Uterus (tissue), 4 donors: Measurements from ENCODE around the gene QRICH2. TPM values are rescaled to one million over a fixed set of nuclear protein-coding genes. Genes with fewer than 3 reads are reported as not detected.

Experiments used
- DNase-seq, 2 donors: peaks; one replicate each; pipeline ENCODE4 v3.0.0-alpha.2; 2019 to 2020
- H3K27ac ChIP-seq, 2 donors: fragments of 200-600 bp; sonication (generic); 1 replicate in 1 of 2; 2 replicates in 1 of 2; pipeline ENCODE4 v1.5.1; 2016 to 2018
- H3K27me3 ChIP-seq, 2 donors: fragments of 200-600 bp; sonication (generic); one replicate each; pipeline ENCODE4 v1.5.1; 2018 to 2019; ENCODE audit warnings: control low read depth in 1 of 2
- H3K36me3 ChIP-seq, 2 donors: fragments of 200-600 bp; sonication (generic); one replicate each; pipeline ENCODE4 v1.5.1; 2019; ENCODE audit warnings: control low read depth in 1 of 2
- H3K4me1 ChIP-seq, 2 donors: fragments of 200-600 bp; sonication (generic); one replicate each; pipeline ENCODE4 v1.5.1; 2018 to 2019; ENCODE audit warnings: control low read depth in 1 of 2
- H3K4me3 ChIP-seq, 2 donors: fragments of 200-600 bp; sonication (generic); 1 replicate in 1 of 2; 2 replicates in 1 of 2; pipeline ENCODE4 v1.5.1; 2018 to 2019; ENCODE audit warnings: mild to moderate bottlenecking in 1 of 2
- H3K9me3 ChIP-seq, 2 donors: fragments of 200-600 bp; sonication (generic); one replicate each; pipeline ENCODE4 v1.5.1; 2019; ENCODE audit warnings: control low read depth in 1 of 2
- CTCF ChIP-seq, 4 experiments: fragments of 200-600 bp in 2 of 4; fragments of 450-650 bp in 2 of 4; sonication (generic) in 2 of 4; IDR thresholded peaks; one replicate each; pipeline ENCODE4 v1.5.1; 2016 to 2019; ENCODE audit warnings: antibody characterized with exemption in 4 of 4, mild to moderate bottlenecking in 2 of 4, moderate library complexity in 1 of 4
- POLR2A ChIP-seq, 2 donors: fragments of 450-650 bp; IDR thresholded peaks; one replicate each; pipeline ENCODE4 v1.6.1; 2016; ENCODE audit warnings: antibody characterized with exemption in 2 of 2, mild to moderate bottlenecking in 1 of 2, moderate library complexity in 1 of 2
- intact Hi-C: fragments of 100-400 bp; cut with DNase I; formaldehyde crosslinking; loops from one replicate; pipeline ENCODE4 v1.15.1; 2023; ENCODE audit warnings: low total_unique reads
- total RNA-seq, 4 donors: library from RNA; depleted of rRNA in 3 of 4; stranded (reverse); fragments of >200 nt in 3 of 4; gene quantifications; one replicate each; pipeline versions ENCODE4 v1.1.0 to v1.2.4, GENCODE V29; 2014 to 2023
- donor health status: DM: yes; HTN: yes; CAD: no.

QRICH2 gene
- total RNA-seq, 4 donors from 2014 or later: under 0.01 to 7.2 (median 4.4) TPM

- no peak for TF ChIP-seq POLR2A (IDR thresholded peaks at IDR 0.05)
- no peak overlapping the region for H3K27ac ChIP-seq
- H3K4me1 ChIP-seq: no peaks in the 10 kb centered on the region
- H3K27me3 ChIP-seq: no peaks in the 10 kb centered on the region
- DNase-seq: no peak
- H3K36me3 ChIP-seq: no peaks in the 10 kb centered on the region
- H3K4me3 ChIP-seq: no peak overlapping the region
- no peaks in the 10 kb centered on the region for H3K9me3 ChIP-seq
- intact Hi-C loops: loop anchor here (5.0 kb wide), 1 partner anchor 155 kb away; no protein-coding TSS in a partner anchor
Measured at GRCh38 chr17:76277300-76278267, 30.5 kb downstream of the QRICH2 start.

GRCh38 chr17:76276461-76277299, 31.4 kb downstream of the QRICH2 start:
- intact Hi-C loops: loop anchor here (5.0 kb wide), 1 partner anchor 154 kb away; no protein-coding TSS in a partner anchor
- TF ChIP-seq POLR2A (IDR thresholded peaks at IDR 0.05): no peak
- H3K4me1 ChIP-seq: peaks cover 0 to under 1% of the 10 kb centered on the region in 2 donors
- H3K4me3 ChIP-seq: no peak overlapping the region
- no peaks in the 10 kb centered on the region for H3K27me3 ChIP-seq
- no peak for DNase-seq
- H3K27ac ChIP-seq: no peak overlapping the region
- H3K36me3 ChIP-seq: no peaks in the 10 kb centered on the region
- no peaks in the 10 kb centered on the region for H3K9me3 ChIP-seq

GRCh38 chr17:76276069-76276431, 32.0 kb downstream of the QRICH2 start:
- Histone ChIP-seq H3K27ac (no peak overlapping the region), H3K4me3 (no peak overlapping the region), H3K36me3 (no peaks in the 10 kb centered on the region), H3K9me3 (no peaks in the 10 kb centered on the region), H3K4me1 (peaks cover 0 to 4% of the 10 kb centered on the region in 2 donors), H3K27me3 (no peaks in the 10 kb centered on the region)
- no peak for DNase-seq
- no peak for TF ChIP-seq POLR2A (IDR thresholded peaks at IDR 0.05)
- no peak for TF ChIP-seq CTCF (IDR thresholded peaks at IDR 0.05)
- intact Hi-C loops: loop anchor here (5.0 kb wide), 1 partner anchor 154 kb away; no protein-coding TSS in a partner anchor

GRCh38 chr17:76275382-76276068, 32.6 kb downstream of the QRICH2 start:
- H3K9me3 ChIP-seq: no peaks in the 10 kb centered on the region
- peaks cover 0 to 4% of the 10 kb centered on the region in 2 donors for H3K4me1 ChIP-seq
- no peak overlapping the region for H3K27ac ChIP-seq
- no peak for TF ChIP-seq POLR2A (IDR thresholded peaks at IDR 0.05)
- no peak overlapping the region for H3K4me3 ChIP-seq
- H3K27me3 ChIP-seq: no peaks in the 10 kb centered on the region
- intact Hi-C loops: loop anchor here (5.0 kb wide), 1 partner anchor 153 kb away; no protein-coding TSS in a partner anchor
- H3K36me3 ChIP-seq: no peaks in the 10 kb centered on the region
- no peak for DNase-seq

GRCh38 chr17:76274112-76274956, 33.7 kb downstream of the QRICH2 start:
- intact Hi-C loops: no loop called here
- Histone ChIP-seq H3K4me1 (peaks cover 0 to 5% of the 10 kb centered on the region in 2 donors), H3K27ac (no peak overlapping the region), H3K27me3 (no peaks in the 10 kb centered on the region), H3K9me3 (no peaks in the 10 kb centered on the region), H3K36me3 (no peaks in the 10 kb centered on the region), H3K4me3 (no peak overlapping the region)
- DNase-seq: no peak
- TF ChIP-seq CTCF (IDR thresholded peaks at IDR 0.05) (no peak), POLR2A (IDR thresholded peaks at IDR 0.05) (no peak)
